NAMALWA (cell line): ENCODE data around the gene LGR6.

Experiments
- DNase-seq: peaks from one replicate; pipeline ENCODE4 v3.0.0-alpha.2; 2015; ENCODE audit warnings: low spot score

Gene LGR6

DNA sequence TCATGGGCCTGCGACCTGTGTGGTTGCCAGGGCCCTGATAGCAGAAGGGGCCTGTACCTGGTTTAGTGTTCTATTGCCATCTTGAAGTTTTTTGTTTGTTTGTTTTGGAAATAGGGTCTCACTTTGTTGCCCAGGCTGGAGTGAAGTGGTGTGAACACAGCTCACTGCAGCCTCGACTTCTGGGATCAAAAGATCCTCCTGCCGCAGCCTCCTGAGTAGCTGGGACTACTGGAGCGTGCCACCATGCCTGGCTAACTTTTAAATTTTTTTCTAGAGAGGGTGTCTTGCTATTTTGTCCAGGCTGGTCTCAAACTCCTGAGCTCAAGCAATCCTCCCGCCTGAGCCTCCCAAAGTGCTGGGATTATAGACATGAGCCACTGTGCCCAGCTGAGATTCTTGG, 75.2 kb downstream of the LGR6 start:
- DNase-seq = no peak

DNA sequence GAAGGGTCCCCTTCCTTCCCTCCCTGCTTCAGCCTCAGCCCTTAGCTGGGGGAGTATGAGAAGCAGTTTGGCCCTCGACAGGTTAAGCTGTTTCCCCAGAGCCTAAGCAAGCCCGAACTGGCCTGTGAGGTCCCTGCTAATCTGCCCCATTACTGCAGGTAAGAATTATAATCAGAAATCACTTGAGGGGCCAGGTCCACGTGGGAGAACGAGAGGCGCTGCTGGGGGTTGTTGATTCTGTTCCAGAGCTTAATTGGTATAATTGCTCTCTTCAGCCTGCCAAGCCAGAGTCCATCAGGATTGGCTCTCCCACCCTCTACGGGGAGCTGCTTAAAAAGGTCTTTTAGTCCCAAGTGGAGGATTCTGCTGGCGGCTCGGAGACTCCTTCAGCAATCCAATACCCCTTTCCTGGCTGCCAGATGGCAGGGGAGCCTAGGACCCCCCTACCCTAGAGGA, 77.3 kb downstream of the LGR6 start:
- DNase-seq = no peak

- DNase-seq = no peak
These were observed 78.7 kb downstream of the LGR6 start for GRCh38 chr1:202272103-202272845.

GRCh38 chr1:202274611-202275010, 81.0 kb downstream of the LGR6 start:
- DNase-seq = peak; percentile 56

DNA sequence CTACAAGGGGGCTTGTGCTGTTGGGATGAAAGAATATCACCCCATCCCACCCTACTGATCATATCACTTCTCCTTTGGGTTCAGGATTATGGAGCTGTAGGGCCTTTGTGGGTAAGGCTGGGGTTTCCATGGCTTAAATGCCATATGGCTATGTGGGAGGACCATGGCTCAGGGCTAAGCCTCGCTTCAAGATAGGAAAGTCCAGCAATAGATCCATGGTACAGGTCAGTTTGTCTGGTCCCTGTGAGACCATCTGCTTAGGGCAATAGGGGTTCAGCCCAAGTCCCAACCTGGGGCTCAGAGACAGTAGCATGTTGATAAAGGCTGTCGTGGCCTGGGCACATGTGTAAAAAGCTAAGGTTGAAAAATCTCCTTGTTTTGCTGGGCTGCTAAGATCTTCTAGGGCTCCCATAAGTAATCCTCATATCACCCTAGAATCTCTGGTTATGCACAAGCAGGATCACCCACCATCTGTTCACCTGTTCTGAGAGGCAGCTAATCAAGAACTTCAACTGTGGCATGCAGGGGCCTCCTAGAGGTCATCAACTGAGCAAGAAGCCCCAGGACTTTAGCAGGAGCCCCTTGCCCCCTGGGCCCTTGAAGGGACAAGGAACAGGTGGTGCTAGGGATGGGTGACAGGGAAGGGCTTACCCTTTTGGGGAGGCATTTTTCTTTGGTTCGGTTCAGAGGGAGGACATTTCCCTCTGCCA, 81.6 kb downstream of the LGR6 start:
- DNase-seq = no peak

- DNase-seq = no peak
These were observed 82.6 kb downstream of the LGR6 start for GRCh38 chr1:202276081-202276715.

DNA sequence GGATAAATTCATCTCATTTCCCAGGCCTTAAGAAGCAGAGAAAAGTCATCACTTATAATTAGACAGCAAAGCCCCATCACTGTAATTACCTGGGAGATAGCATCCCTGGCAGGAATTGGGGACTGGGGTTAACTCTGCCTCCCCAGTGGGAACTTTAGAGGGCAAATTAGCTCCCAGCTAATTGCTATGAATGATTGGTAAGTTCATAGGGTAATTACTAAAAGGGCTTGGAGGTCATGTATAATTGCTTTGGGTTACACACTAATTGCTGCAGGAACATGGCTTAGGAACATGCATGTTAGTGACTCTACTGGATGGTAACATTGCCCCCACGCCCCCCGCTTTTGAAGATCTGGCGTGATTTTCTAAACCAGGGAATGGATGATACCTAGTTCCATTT, 83.3 kb downstream of the LGR6 start:
- no peak for DNase-seq

GRCh38 chr1:202278751-202279150, 85.2 kb downstream of the LGR6 start:
- no peak for DNase-seq

GRCh38 chr1:202279806-202280205, 86.2 kb downstream of the LGR6 start:
- DNase-seq = no peak

DNA sequence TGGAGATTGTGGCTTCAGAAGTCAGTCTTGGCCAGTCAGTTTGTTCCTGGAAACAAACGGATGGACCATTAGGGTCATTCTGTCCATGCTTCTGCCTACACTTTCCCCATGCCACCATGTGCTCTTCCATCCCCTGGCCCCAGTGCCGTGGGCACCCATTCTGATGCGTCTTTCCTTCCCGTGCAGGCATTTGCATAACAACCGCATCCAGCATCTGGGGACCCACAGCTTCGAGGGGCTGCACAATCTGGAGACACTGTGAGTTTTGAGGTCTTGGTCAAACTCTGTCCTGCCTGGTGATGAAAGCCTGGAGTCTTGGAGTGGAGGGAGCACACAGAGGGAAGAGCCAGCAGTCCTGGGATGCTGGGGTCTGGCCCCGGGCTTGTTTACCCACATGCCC, 87.0 kb downstream of the LGR6 start:
- no peak for DNase-seq

- DNase-seq = no peak
These were observed 87.9 kb downstream of the LGR6 start for GRCh38 chr1:202281316-202282024.

GRCh38 chr1:202282025-202282371, 88.4 kb downstream of the LGR6 start:
- no peak for DNase-seq

GRCh38 chr1:202282596-202283283, 89.1 kb downstream of the LGR6 start:
- no peak for DNase-seq

- DNase-seq = peak; percentile 86
These were observed 89.8 kb downstream of the LGR6 start for GRCh38 chr1:202283379-202283844.

DNA sequence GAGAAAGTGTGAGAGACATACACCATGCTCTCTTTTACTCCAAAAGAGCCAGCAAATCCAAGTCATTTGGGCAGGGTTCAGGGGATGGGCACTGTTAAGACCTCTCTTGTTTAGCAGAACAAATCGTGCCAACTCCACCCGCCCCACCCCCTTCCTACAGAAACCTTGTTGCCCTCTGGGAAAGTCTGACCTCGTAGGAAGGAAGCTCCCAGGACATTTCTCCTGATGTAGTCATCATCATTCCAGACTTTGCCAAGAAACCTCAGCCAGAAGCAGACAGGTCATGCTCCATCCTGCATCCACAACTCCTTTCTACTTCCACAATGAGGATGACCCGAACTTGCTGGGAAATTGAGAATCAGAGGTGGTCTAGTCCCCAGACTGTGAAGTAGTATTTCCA, 90.4 kb downstream of the LGR6 start:
- no peak for DNase-seq

DNA sequence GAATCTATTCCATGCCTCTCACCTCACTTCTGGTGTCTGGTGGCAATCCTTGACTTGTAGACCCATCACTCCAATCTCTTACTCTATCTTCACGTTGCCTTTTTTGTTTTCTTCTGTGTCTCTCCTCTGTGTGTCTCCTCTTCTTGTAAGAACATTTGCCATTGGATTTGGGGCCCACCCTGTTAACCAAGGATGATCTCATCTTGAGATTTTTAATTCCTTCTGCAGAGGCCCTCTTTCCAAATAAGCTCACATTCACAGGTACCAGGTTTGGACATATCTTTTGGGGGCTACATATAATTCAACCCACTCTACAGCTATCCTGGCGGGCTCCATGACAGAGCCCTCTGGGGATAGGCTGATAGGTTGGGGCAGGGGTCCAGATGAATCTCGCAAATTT, 92.3 kb downstream of the LGR6 start:
- DNase-seq = no peak

- no peak for DNase-seq
These were observed 93.1 kb downstream of the LGR6 start for GRCh38 chr1:202286622-202287097.

- no peak for DNase-seq
These were observed 93.6 kb downstream of the LGR6 start for GRCh38 chr1:202287196-202287595.

GRCh38 chr1:202288177-202288576, 94.6 kb downstream of the LGR6 start:
- DNase-seq = no peak

DNA sequence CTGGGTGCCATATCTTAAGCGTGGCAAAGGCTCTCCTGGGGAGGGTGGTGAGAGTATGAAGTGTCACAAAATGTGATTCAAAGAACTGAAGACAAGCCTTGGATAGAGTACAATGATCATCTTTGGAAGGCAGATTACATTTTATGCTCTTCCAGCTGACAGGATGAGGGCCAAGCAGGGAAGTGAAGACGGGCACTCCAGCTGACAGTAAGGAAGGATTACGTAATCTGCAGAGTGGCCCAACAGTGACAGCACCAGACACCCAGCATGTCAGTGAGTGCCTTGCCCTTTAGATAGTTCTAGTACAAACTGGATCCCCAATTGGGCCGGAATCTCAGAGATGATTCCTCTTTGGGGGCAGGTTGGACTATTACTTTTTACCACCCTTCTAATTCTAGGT, 95.4 kb downstream of the LGR6 start:
- no peak for DNase-seq

GRCh38 chr1:202291001-202291400, 97.4 kb downstream of the LGR6 start:
- no peak for DNase-seq
